CD14-positive monocyte (primary cell): ENCODE data around the gene TECPR1. TPM values are rescaled to one million over a fixed set of nuclear protein-coding genes. Genes with fewer than 3 reads are reported as not detected.
A peak's percentile ranks its signal among the peaks of the same experiment; 100 is the strongest.

Source experiments
- DNase-seq, 3 donors: peaks; one replicate each; pipeline ENCODE4 v3.0.0-alpha.2; 2011 to 2022
- H2AFZ ChIP-seq: 2 replicates; pipeline ENCODE4 v1.6.0; 2012; ENCODE audit warnings: mild to moderate bottlenecking, low read depth, low read length, inconsistent platforms; ENCODE audit not compliant: insufficient read depth, poor library complexity, severe bottlenecking
- H3K27ac ChIP-seq, 2 donors: 1 replicate in 1 of 2; 2 replicates in 1 of 2; pipeline ENCODE4 v1.5.1; 2012 to 2013; ENCODE audit warnings: low read length in 2 of 2, control low read depth in 1 of 2, inconsistent platforms in 1 of 2, low read depth in 1 of 2, mild to moderate bottlenecking in 1 of 2
- H3K27me3 ChIP-seq, 2 donors: one replicate each; pipeline versions ENCODE4 v1.6.0 to v1.6.1; 2011 to 2013; ENCODE audit warnings: low read length in 2 of 2; ENCODE audit not compliant: control insufficient read depth in 2 of 2, insufficient read depth in 2 of 2
- H3K36me3 ChIP-seq, 2 donors: replicated peaks in 1 of 2; 1 replicate in 1 of 2; 2 replicates in 1 of 2; pipeline versions ENCODE4 v1.5.1 to v1.6.1; 2012 to 2013; ENCODE audit warnings: low read length in 2 of 2, control low read depth in 1 of 2, inconsistent platforms in 1 of 2, mild to moderate bottlenecking in 1 of 2; ENCODE audit not compliant: insufficient read depth in 2 of 2, control insufficient read depth in 1 of 2
- H3K4me1 ChIP-seq, 2 donors: 1 replicate in 1 of 2; 2 replicates in 1 of 2; pipeline versions ENCODE4 v1.5.1 to v1.6.1; 2012 to 2013; ENCODE audit warnings: low read length in 2 of 2, control low read depth in 1 of 2, inconsistent platforms in 1 of 2, mild to moderate bottlenecking in 1 of 2, moderate library complexity in 1 of 2; ENCODE audit not compliant: insufficient read depth in 2 of 2, control insufficient read depth in 1 of 2
- H3K4me2 ChIP-seq: replicated peaks from 2 replicates; pipeline ENCODE3; 2012; ENCODE audit warnings: low read length, moderate library complexity, mild to moderate bottlenecking; ENCODE audit not compliant: poor library complexity, severe bottlenecking; ENCODE audit errors: extremely low read depth
- H3K4me3 ChIP-seq, 3 experiments: fragments of 200-600 bp in 1 of 3; sonication (generic) in 1 of 3; replicated peaks in 1 of 3; 1 replicate in 2 of 3; 2 replicates in 1 of 3; pipeline ENCODE4 v1.5.1; 2011 to 2013; ENCODE audit warnings: low read length in 3 of 3, mild to moderate bottlenecking in 3 of 3, control low read depth in 2 of 3, low read depth in 2 of 3, inconsistent platforms in 1 of 3, moderate library complexity in 1 of 3
- H3K79me2 ChIP-seq: 2 replicates; pipeline ENCODE4 v1.6.0; 2012; ENCODE audit warnings: mild to moderate bottlenecking, control low read depth, inconsistent platforms, low read length, moderate library complexity; ENCODE audit not compliant: insufficient read depth
- H3K9ac ChIP-seq: 2 replicates; pipeline ENCODE4 v1.6.0; 2017; ENCODE audit warnings: low read length, mild to moderate bottlenecking; ENCODE audit not compliant: insufficient read depth, poor library complexity, severe bottlenecking
- H3K9me3 ChIP-seq, 2 donors: replicated peaks in 1 of 2; 1 replicate in 1 of 2; 2 replicates in 1 of 2; pipeline versions ENCODE4 v1.5.1 to v1.6.1; 2012 to 2013; ENCODE audit warnings: low read length in 2 of 2, control low read depth in 1 of 2; ENCODE audit not compliant: control insufficient read depth in 1 of 2, insufficient read depth in 1 of 2
- H4K20me1 ChIP-seq: 2 replicates; pipeline ENCODE4 v1.6.0; 2012; ENCODE audit warnings: mild to moderate bottlenecking, low read length, control low read depth, moderate library complexity; ENCODE audit not compliant: insufficient read depth
- H3K27ac Mint-ChIP-seq, 7 donors: one replicate each; pipeline ENCODE4 v1.8.0; 2020; ENCODE audit warnings: mild to moderate bottlenecking in 7 of 7, mixed read lengths in 7 of 7, moderate library complexity in 6 of 7, inconsistent platforms in 2 of 7
- H3K27me3 Mint-ChIP-seq, 3 donors: one replicate each; pipeline ENCODE4 v1.8.0; 2021 to 2022; ENCODE audit warnings: low read depth in 3 of 3, mild to moderate bottlenecking in 3 of 3, mixed read lengths in 3 of 3, moderate library complexity in 3 of 3, inconsistent platforms in 1 of 3
- H3K36me3 Mint-ChIP-seq, 2 donors: one replicate each; pipeline ENCODE4 v1.8.0; 2020; ENCODE audit warnings: mixed read lengths in 2 of 2, inconsistent platforms in 1 of 2, mild to moderate bottlenecking in 1 of 2
- H3K4me1 Mint-ChIP-seq: one replicate; pipeline ENCODE4 v1.8.0; 2020; ENCODE audit warnings: mild to moderate bottlenecking, mixed read lengths
- H3K4me3 Mint-ChIP-seq, 2 donors: one replicate each; pipeline ENCODE4 v1.8.0; 2020; ENCODE audit warnings: mild to moderate bottlenecking in 2 of 2, mixed read lengths in 2 of 2, moderate library complexity in 1 of 2
- H3K9me3 Mint-ChIP-seq, 7 donors: one replicate each; pipeline ENCODE4 v1.8.0; 2020 to 2022; ENCODE audit warnings: mixed read lengths in 7 of 7, mild to moderate bottlenecking in 6 of 7, moderate library complexity in 6 of 7, inconsistent platforms in 2 of 7
- WGBS: methylation state at CpG from one replicate; pipeline ENCODE4 v1.1.5; 2013; ENCODE audit warnings: missing lambda C conversion rate; ENCODE audit not compliant: insufficient coverage; 5-methylcytosine and 5-hydroxymethylcytosine counted together
- intact Hi-C, 2 donors: fragments of 100-400 bp; cut with micrococcal nuclease; formaldehyde crosslinking; loops; one replicate each; pipeline versions ENCODE4 v1.15.0 to v1.15.1; 2023
- polyA plus RNA-seq, 3 donors: library from polyadenylated mRNA; depleted of rRNA in 1 of 3; unstranded in 2 of 3; stranded (reverse) in 1 of 3; fragments of 300-500 nt in 2 of 3; fragments of >200 nt in 1 of 3; fragmentation: Illumina TruSeq in 2 of 3; gene quantifications; 1 replicate in 2 of 3; 2 replicates in 1 of 3; pipeline ENCODE4 v1.2.3, GENCODE V29; 2012 to 2021
- TF ChIP-seq, protein P1 (sequence below): fragments of 200-600 bp; IDR thresholded peaks from one replicate; pipeline ENCODE4 v1.8.0; 2022; ENCODE audit warnings: antibody characterized with exemption, mild to moderate bottlenecking

The TECPR1 gene
- polyA plus RNA-seq, 3 donors, result 5.7 to 20.0 (median 10.2) TPM

DNA sequence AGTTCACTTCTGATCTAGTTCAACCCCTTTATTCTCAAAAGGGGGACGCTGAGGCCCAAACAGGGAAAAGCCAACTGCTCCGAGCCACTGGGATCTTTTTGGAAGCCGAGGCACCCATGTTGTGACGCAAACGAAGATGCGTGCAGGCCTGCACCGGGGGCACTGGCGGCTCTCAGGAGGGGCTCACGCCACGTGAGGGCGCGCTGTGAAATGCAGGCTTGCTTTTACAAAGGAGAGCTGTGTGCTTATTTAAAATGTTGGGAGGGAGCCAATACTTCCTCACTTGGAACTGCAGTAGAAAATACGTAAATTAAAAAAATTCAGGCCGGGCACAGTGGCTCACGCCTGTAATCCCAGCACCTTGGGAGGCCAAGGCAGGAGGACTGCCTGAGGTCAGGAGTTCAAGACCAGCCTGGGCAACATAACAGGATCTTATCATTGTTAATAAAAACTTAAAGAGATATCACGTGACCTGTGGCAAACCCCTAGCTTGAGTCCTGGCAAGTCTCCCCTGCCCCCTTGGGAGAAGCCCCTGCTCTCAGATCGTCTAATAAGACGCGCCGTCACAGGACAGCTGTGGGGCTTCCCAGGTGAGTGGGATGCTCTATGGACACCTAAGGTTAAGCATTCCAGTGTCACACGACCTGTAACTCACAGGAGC, 45.7 kb upstream of the TECPR1 start:
- H2AFZ ChIP-seq, result no peak overlapping the region
- H3K27ac Mint-ChIP-seq, result peak overlapping the region in 1 of 7 donors; percentile 55
- no peaks in the 10 kb centered on the region for H3K9me3 Mint-ChIP-seq
- H3K4me3 ChIP-seq, result no peak overlapping the region
- no peaks in the 10 kb centered on the region for H3K27me3 ChIP-seq
- H3K4me2 ChIP-seq, result no peak overlapping the region
- peaks cover 18% of the 10 kb centered on the region for H3K79me2 ChIP-seq
- TF ChIP-seq, protein P1, sequence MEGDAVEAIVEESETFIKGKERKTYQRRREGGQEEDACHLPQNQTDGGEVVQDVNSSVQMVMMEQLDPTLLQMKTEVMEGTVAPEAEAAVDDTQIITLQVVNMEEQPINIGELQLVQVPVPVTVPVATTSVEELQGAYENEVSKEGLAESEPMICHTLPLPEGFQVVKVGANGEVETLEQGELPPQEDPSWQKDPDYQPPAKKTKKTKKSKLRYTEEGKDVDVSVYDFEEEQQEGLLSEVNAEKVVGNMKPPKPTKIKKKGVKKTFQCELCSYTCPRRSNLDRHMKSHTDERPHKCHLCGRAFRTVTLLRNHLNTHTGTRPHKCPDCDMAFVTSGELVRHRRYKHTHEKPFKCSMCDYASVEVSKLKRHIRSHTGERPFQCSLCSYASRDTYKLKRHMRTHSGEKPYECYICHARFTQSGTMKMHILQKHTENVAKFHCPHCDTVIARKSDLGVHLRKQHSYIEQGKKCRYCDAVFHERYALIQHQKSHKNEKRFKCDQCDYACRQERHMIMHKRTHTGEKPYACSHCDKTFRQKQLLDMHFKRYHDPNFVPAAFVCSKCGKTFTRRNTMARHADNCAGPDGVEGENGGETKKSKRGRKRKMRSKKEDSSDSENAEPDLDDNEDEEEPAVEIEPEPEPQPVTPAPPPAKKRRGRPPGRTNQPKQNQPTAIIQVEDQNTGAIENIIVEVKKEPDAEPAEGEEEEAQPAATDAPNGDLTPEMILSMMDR, result no peak
- peaks cover 94% of the 10 kb centered on the region for H4K20me1 ChIP-seq
- H3K9me3 ChIP-seq, result no peaks in the 10 kb centered on the region
- DNase-seq, result no peak
- peaks cover 0 to 3% (median 0%) of the 10 kb centered on the region in 3 donors for H3K27me3 Mint-ChIP-seq
- H3K9ac ChIP-seq, result no peak overlapping the region
- no peak overlapping the region for H3K27ac ChIP-seq
- peaks cover 32 to 50% of the 10 kb centered on the region in 2 donors for H3K36me3 ChIP-seq
- no peaks in the 10 kb centered on the region for H3K4me1 Mint-ChIP-seq
- no peaks in the 10 kb centered on the region for H3K4me1 ChIP-seq
- WGBS, result 96% methylated on average over 19 of the region's 21 CpGs
- no peak overlapping the region for H3K4me3 Mint-ChIP-seq
- intact Hi-C loops, result no loop called here
- H3K36me3 Mint-ChIP-seq, result peaks cover 23 to 46% of the 10 kb centered on the region in 2 donors

DNA sequence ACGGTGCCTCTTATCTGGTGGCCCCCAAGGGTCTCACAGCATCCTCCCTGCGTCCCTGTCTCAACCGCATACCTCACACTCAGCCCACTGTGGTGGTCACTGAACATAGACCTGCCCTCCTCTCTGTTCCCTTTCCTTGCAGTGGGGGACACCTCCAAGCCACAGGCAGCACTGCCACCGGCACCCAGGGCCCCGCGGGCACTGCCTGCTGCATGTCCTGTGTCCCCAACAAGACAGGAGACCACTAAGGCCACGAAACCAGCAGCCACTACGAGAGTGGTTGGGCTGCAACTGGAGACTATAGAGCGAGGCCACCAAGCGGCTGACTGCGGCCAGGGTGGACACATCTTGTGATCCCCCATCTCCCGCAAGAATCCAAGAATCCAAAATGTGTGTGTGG, 44.8 kb upstream of the TECPR1 start:
- H3K27me3 ChIP-seq, result no peaks in the 10 kb centered on the region
- Mint-ChIP-seq H3K9me3 (no peaks in the 10 kb centered on the region), H3K36me3 (peaks cover 32 to 55% of the 10 kb centered on the region in 2 donors), H3K4me1 (peaks cover 2% of the 10 kb centered on the region), H3K27ac (peak overlapping the region in 3 of 7 donors; percentile 17 to 78 (median 27)), H3K27me3 (peaks cover 0 to 3% (median 0%) of the 10 kb centered on the region in 3 donors), H3K4me3 (no peak overlapping the region)
- H3K4me1 ChIP-seq, result no peaks in the 10 kb centered on the region
- WGBS, result 93% methylated on average over 12 of the region's 12 CpGs
- peaks cover 27% of the 10 kb centered on the region for H3K79me2 ChIP-seq
- no peak overlapping the region for H3K4me2 ChIP-seq
- H3K9ac ChIP-seq, result no peak overlapping the region
- peaks cover 94% of the 10 kb centered on the region for H4K20me1 ChIP-seq
- H2AFZ ChIP-seq, result no peak overlapping the region
- no peak for DNase-seq
- TF ChIP-seq, protein P1, result no peak
- peak overlapping the region in 1 of 2 donors; percentile 14 for H3K27ac ChIP-seq
- peaks cover 40 to 59% of the 10 kb centered on the region in 2 donors for H3K36me3 ChIP-seq
- no peak overlapping the region for H3K4me3 ChIP-seq
- H3K9me3 ChIP-seq, result no peaks in the 10 kb centered on the region
- intact Hi-C loops, result no loop called here
